ACC112 (cell line): ENCODE measurements around the gene LGR6.

ENCODE experiments used
- H2AFZ ChIP-seq: fragments of 200-600 bp; sonication (generic); one replicate; pipeline ENCODE4 v1.6.0; 2017; ENCODE audit warnings: antibody characterized with exemption, low read length; ENCODE audit not compliant: unreplicated experiment
- H3K27ac ChIP-seq: fragments of 200-600 bp; sonication (generic); 2 replicates; pipeline ENCODE4 v1.5.1; 2014; ENCODE audit warnings: low read depth, mild to moderate bottlenecking, antibody characterized with exemption, low read length, moderate library complexity
- H3K27me3 ChIP-seq: fragments of 200-600 bp; sonication (generic); 2 replicates; pipeline ENCODE4 v1.6.1; 2014; ENCODE audit warnings: mild to moderate bottlenecking, antibody characterized with exemption, low read length, moderate library complexity, mixed read lengths; ENCODE audit not compliant: insufficient read depth
- H3K36me3 ChIP-seq: fragments of 200-600 bp; sonication (generic); 2 replicates; pipeline ENCODE4 v1.6.1; 2016; ENCODE audit warnings: mild to moderate bottlenecking, antibody characterized with exemption, low read length, moderate library complexity, mixed read lengths; ENCODE audit not compliant: insufficient read depth
- H3K4me1 ChIP-seq: fragments of 200-600 bp; sonication (generic); one replicate; pipeline ENCODE4 v1.6.1; 2016; ENCODE audit warnings: low read length, mixed read lengths; ENCODE audit not compliant: insufficient read depth, unreplicated experiment, control insufficient read depth
- H3K4me3 ChIP-seq: fragments of 200-600 bp; sonication (generic); 2 replicates; pipeline ENCODE4 v1.5.1; 2014; ENCODE audit warnings: mild to moderate bottlenecking, low read depth, low read length
- H3K79me2 ChIP-seq: fragments of 200-600 bp; sonication (generic); one replicate; pipeline ENCODE4 v1.6.0; 2016; ENCODE audit warnings: low read length; ENCODE audit not compliant: control insufficient read depth, unreplicated experiment, insufficient read depth

LGR6 gene

DNA sequence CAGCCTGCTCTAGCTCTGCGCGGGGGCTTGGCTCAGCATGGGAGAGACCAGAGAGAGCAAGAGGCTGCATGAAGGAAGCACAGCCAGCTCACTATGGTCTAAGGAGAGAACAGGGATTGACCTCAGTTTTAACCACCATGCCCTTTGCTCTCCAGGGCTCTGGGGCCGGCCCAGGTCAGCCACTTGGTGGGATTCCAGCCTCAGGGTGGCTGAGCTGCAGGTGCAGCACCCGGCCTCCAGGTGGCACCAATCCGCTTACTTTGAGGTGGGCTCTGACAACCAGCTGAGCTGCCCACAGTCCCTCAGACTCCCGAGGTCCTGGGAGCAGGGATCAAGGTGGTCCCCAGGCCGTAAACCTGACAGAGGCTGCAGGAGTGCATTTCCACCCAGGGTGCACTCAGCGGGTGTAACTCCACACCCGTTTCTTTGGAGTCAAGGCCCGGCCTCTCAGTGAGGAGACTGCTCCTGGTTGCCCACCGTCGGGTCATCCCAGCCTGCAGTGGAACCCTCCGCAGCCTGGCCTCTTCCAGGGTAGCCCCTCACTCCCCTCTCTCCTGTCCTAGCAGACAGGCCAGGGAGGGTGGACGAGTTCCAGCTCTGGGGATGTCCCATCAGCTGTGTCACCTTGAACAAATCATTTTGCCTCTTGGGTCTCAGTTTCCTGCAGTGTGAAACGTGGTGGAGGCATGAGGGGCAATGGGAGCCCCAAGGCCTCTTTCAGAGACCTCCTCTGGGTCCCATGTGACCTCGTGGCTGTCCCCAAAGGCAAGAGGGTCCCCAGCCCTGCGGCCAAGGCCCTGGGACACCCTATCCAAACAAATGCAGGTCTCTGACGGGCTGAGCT lies 607 bp upstream of the LGR6 start:
- no peak overlapping the region for H2AFZ ChIP-seq
- H3K36me3 ChIP-seq, result no peaks in the 10 kb centered on the region
- H3K27me3 ChIP-seq, result peaks cover 50% of the 10 kb centered on the region
- H3K79me2 ChIP-seq, result no peaks in the 10 kb centered on the region
- no peaks in the 10 kb centered on the region for H3K4me1 ChIP-seq
- peak overlapping the region; percentile 47; the same call in 1 of the 2 replicates for H3K4me3 ChIP-seq
- H3K27ac ChIP-seq, result no peak overlapping the region

- H3K4me3 ChIP-seq, result no peak overlapping the region
- H3K27ac ChIP-seq, result no peak overlapping the region
- H3K79me2 ChIP-seq, result no peaks in the 10 kb centered on the region
- H3K27me3 ChIP-seq, result peaks cover 50% of the 10 kb centered on the region
- no peaks in the 10 kb centered on the region for H3K36me3 ChIP-seq
- H3K4me1 ChIP-seq, result no peaks in the 10 kb centered on the region
- H2AFZ ChIP-seq, result no peak overlapping the region
These were observed 689 bp downstream of the LGR6 start for GRCh38 chr1:202194328-202194648.

- Histone ChIP-seq H3K4me1 (peaks cover 7% of the 10 kb centered on the region), H2AFZ (no peak overlapping the region), H3K4me3 (no peak overlapping the region), H3K36me3 (no peaks in the 10 kb centered on the region), H3K27me3 (peaks cover 54% of the 10 kb centered on the region), H3K79me2 (no peaks in the 10 kb centered on the region), H3K27ac (no peak overlapping the region)
These were observed 4.2 kb downstream of the LGR6 start for GRCh38 chr1:202197653-202198365.

DNA sequence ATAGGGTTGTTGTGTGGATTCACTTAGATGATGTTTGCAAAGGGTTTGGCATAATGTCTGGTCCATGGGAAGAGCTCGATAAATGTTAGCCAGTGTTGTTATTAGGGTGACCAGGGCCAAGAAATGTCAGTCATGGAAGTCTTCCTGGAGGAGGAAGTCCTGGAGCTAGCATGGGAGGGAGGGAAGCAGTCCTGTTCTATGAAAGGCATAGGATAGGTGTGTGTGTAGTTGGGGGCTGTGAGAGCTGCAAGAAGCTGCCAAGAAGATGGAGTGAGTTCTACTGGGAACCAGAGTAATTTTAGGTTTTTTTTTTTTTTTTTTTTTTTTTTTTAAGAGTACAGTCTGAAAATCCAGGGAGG lies 4.7 kb downstream of the LGR6 start:
- peaks cover 7% of the 10 kb centered on the region for H3K4me1 ChIP-seq
- no peaks in the 10 kb centered on the region for H3K79me2 ChIP-seq
- H3K36me3 ChIP-seq, result no peaks in the 10 kb centered on the region
- peaks cover 49% of the 10 kb centered on the region for H3K27me3 ChIP-seq
- no peak overlapping the region for H2AFZ ChIP-seq
- no peak overlapping the region for H3K27ac ChIP-seq
- no peak overlapping the region for H3K4me3 ChIP-seq

DNA sequence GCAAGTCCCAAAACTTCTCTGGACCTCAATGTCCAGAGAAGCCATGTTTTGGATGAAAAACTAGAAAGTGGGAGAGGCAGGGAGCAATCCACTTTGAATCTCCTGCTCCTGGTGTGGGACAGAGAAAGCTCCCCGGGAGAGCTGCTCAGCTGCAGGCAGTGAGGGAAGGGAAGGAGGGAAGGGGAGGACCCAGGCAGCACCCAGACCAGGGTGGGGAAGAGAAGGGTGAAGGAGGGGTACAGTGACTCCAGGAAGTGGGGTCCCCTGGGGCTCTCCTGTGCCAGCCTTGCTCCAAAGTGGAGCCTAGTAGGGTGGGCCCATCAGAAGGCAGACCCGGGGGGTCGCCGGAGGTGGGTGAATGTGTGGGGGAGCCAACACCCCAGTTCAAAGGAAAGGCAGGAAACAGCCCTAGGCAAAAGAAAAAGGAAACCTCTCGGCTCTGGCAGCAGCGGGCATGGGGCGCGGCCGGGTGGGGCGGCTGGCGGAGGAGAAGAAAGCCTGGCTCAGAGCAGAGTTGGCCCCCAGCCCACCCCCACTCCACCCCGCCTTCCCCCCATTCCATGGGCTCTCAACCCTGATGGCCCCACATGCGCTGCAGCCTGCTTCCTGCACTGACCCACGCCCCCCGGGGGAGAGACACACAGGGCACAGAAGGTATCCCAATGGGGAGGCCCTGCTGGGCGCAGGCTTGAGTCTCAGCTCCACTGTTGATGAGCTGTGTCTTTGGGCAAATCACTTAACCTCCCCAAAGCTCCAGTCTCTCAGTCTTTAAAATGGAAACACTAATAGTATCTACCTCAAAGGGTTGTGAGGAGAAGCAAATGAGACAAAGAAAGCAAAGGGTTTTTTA lies 5.7 kb downstream of the LGR6 start:
- Histone ChIP-seq H3K27ac (no peak overlapping the region), H2AFZ (no peak overlapping the region), H3K4me1 (peaks cover 7% of the 10 kb centered on the region), H3K79me2 (no peaks in the 10 kb centered on the region), H3K4me3 (no peak overlapping the region), H3K36me3 (no peaks in the 10 kb centered on the region), H3K27me3 (peaks cover 40% of the 10 kb centered on the region)

DNA sequence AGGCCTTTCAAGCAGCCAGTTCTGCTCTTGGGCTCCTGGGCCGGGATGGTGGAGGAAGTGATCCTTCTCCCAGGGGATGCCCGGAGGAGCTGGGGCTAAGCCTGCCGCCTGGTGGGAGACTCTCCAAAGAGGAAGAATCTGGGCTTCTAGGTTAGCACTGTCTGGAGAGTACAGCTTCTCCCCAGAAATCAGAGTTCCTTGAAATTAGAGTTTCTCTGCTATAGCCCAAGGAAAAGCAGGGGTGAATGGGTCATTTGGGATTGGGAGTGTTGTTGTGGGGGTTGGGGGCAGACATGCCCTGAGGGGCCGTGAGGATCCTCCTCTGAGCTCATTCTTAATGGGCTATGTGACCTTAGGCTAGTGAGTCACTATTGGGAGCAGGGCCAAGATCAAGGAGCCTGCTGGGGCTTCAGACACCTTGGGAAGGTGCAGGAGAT lies 6.5 kb downstream of the LGR6 start:
- Histone ChIP-seq H3K79me2 (no peaks in the 10 kb centered on the region), H3K4me3 (no peak overlapping the region), H3K4me1 (peaks cover 7% of the 10 kb centered on the region), H3K27me3 (peaks cover 32% of the 10 kb centered on the region), H3K27ac (no peak overlapping the region), H2AFZ (no peak overlapping the region), H3K36me3 (no peaks in the 10 kb centered on the region)

GRCh38 chr1:202200669-202201068 lies 7.1 kb downstream of the LGR6 start:
- Histone ChIP-seq H3K4me3 (no peak overlapping the region), H3K4me1 (peaks cover 7% of the 10 kb centered on the region), H3K79me2 (no peaks in the 10 kb centered on the region), H3K27me3 (peaks cover 27% of the 10 kb centered on the region), H3K36me3 (no peaks in the 10 kb centered on the region), H2AFZ (no peak overlapping the region), H3K27ac (no peak overlapping the region)

GRCh38 chr1:202201266-202201665 lies 7.7 kb downstream of the LGR6 start:
- Histone ChIP-seq H2AFZ (no peak overlapping the region), H3K27ac (no peak overlapping the region), H3K27me3 (peaks cover 21% of the 10 kb centered on the region)

GRCh38 chr1:202201971-202202370 lies 8.4 kb downstream of the LGR6 start:
- no peaks in the 10 kb centered on the region for H3K36me3 ChIP-seq
- H2AFZ ChIP-seq, result no peak overlapping the region
- H3K4me3 ChIP-seq, result no peak overlapping the region
- peaks cover 14% of the 10 kb centered on the region for H3K27me3 ChIP-seq
- H3K4me1 ChIP-seq, result peaks cover 7% of the 10 kb centered on the region
- no peak overlapping the region for H3K27ac ChIP-seq
- no peaks in the 10 kb centered on the region for H3K79me2 ChIP-seq

More at GRCh38 chr1:202201266-202201665, 7.7 kb downstream of the LGR6 start:
- Histone ChIP-seq H3K79me2 (no peaks in the 10 kb centered on the region), H3K4me1 (peaks cover 7% of the 10 kb centered on the region), H3K4me3 (no peak overlapping the region), H3K36me3 (no peaks in the 10 kb centered on the region)

GRCh38 chr1:202202500-202203168 lies 9.0 kb downstream of the LGR6 start:
- H3K36me3 ChIP-seq, result no peaks in the 10 kb centered on the region
- peaks cover 7% of the 10 kb centered on the region for H3K27me3 ChIP-seq
- H2AFZ ChIP-seq, result no peak overlapping the region
- no peaks in the 10 kb centered on the region for H3K79me2 ChIP-seq
- no peak overlapping the region for H3K27ac ChIP-seq
- H3K4me1 ChIP-seq, result peaks cover 7% of the 10 kb centered on the region
- H3K4me3 ChIP-seq, result no peak overlapping the region
